K562 (cell line): Measurements from ENCODE around the gene NDUFV3. TPM values are rescaled to one million over a fixed set of nuclear protein-coding genes. Genes with fewer than 3 reads are reported as not detected.

Experiments
- DIDO1 ChIP-seq: fragments of 450-650 bp; IDR thresholded peaks from 2 replicates; pipeline ENCODE4 v1.6.1; 2016; ENCODE audit warnings: low read depth, missing biosample characterization, missing genetic modification characterization
- DLX4 ChIP-seq: fragments of 250-450 bp; sonication (Bioruptor Pico); IDR thresholded peaks from 2 replicates; pipeline ENCODE4 v1.6.1; 2021; ENCODE audit warnings: mild to moderate bottlenecking
- ELF1 ChIP-seq: fragments of 200-800 bp; sonication (Bioruptor generic); IDR thresholded peaks from 2 replicates; pipeline ENCODE4 v1.6.1; 2016; ENCODE audit warnings: missing genetic modification characterization, missing compliant biosample characterization
- ESRRA ChIP-seq: fragments of 450-650 bp; IDR thresholded peaks from 2 replicates; pipeline ENCODE4 v1.6.1; 2014; ENCODE audit warnings: low read depth, mild to moderate bottlenecking, moderate library complexity, borderline replicate concordance
- FOXK2 ChIP-seq, 2 experiments: fragments of 450-650 bp; IDR thresholded peaks in 1 of 2; conservative IDR thresholded peaks in 1 of 2; 2 replicates each; pipeline ENCODE4 v1.6.1; 2016; ENCODE audit warnings: low read depth in 2 of 2, mild to moderate bottlenecking in 1 of 2
- HDAC2 ChIP-seq: fragments of 450-650 bp; IDR thresholded peaks from 2 replicates; pipeline ENCODE4 v1.6.1; 2016; ENCODE audit warnings: mild to moderate bottlenecking
- KLF6 ChIP-seq: fragments of 250-450 bp; sonication (Bioruptor Pico); IDR thresholded peaks from 2 replicates; pipeline ENCODE4 v1.4.0; 2020; ENCODE audit warnings: mild to moderate bottlenecking, moderate library complexity, borderline replicate concordance
- MEF2D ChIP-seq: conservative IDR thresholded peaks from 2 replicates; pipeline ENCODE4 v1.6.1; 2016; ENCODE audit warnings: low read depth, missing genetic modification characterization, missing compliant biosample characterization
- MLLT1 ChIP-seq, 2 experiments: fragments of 450-650 bp; IDR thresholded peaks; 2 replicates each; pipeline ENCODE4 v1.6.1; 2016
- NUFIP1 ChIP-seq: fragments of 450-650 bp; IDR thresholded peaks from 2 replicates; pipeline ENCODE4 v1.6.1; 2018; ENCODE audit not compliant: partially characterized antibody
- PRMT5 ChIP-seq: sonication (generic); formaldehyde crosslinking; IDR thresholded peaks from 2 replicates; pipeline ENCODE4 v1.5.0; 2020; ENCODE audit warnings: missing genetic modification reagents
- RBM14 ChIP-seq: fragments of 200-400 bp; formaldehyde crosslinking; IDR thresholded peaks from 2 replicates; pipeline ENCODE4 v1.6.1; 2018; ENCODE audit warnings: low read depth, mild to moderate bottlenecking, low read length, moderate library complexity, borderline replicate concordance; ENCODE audit not compliant: insufficient read depth
- SIX5 ChIP-seq, 2 experiments: IDR thresholded peaks; 2 replicates each; pipeline ENCODE4 v1.6.1; 2011; ENCODE audit warnings: low read length in 2 of 2, borderline replicate concordance in 1 of 2, low read depth in 1 of 2, mild to moderate bottlenecking in 1 of 2, moderate library complexity in 1 of 2; ENCODE audit not compliant: insufficient read depth in 1 of 2
- SMC3 ChIP-seq: conservative IDR thresholded peaks from 2 replicates; pipeline ENCODE4 v1.6.1; 2011; ENCODE audit warnings: low read depth, low read length, improper control_type of control experiment; ENCODE audit not compliant: insufficient read depth
- SOX6 ChIP-seq: fragments of 450-650 bp; IDR thresholded peaks from 2 replicates; pipeline ENCODE4 v1.6.1; 2014; ENCODE audit warnings: mild to moderate bottlenecking
- TAF1 ChIP-seq: IDR thresholded peaks from 2 replicates; pipeline ENCODE4 v1.6.1; 2011; ENCODE audit warnings: mild to moderate bottlenecking, low read length, moderate library complexity; ENCODE audit not compliant: insufficient read depth, control insufficient read depth, severe bottlenecking; ENCODE audit errors: extremely low read depth
- TCF3 ChIP-seq: sonication (generic); formaldehyde crosslinking; IDR thresholded peaks from 2 replicates; pipeline ENCODE4 v1.4.0; 2020; ENCODE audit warnings: mild to moderate bottlenecking, missing genetic modification reagents
- XRCC3 ChIP-seq: fragments of 450-650 bp; IDR thresholded peaks from 2 replicates; pipeline ENCODE4 v1.6.1; 2017; ENCODE audit warnings: mild to moderate bottlenecking, moderate library complexity
- ZFP91 ChIP-seq: sonication (generic); formaldehyde crosslinking; IDR thresholded peaks from 2 replicates; pipeline ENCODE4 v1.8.0; 2022; ENCODE audit warnings: mild to moderate bottlenecking, missing genetic modification reagents
- ZFX ChIP-seq: sonication (generic); formaldehyde crosslinking; IDR thresholded peaks from 2 replicates; pipeline ENCODE4 v1.8.0; 2022; ENCODE audit warnings: mild to moderate bottlenecking, missing genetic modification reagents, moderate library complexity
- ZNF121 ChIP-seq: sonication (generic); formaldehyde crosslinking; conservative IDR thresholded peaks from 2 replicates; pipeline ENCODE4 v1.8.0; 2022; ENCODE audit warnings: missing genetic modification reagents
- ZNF239 ChIP-seq: fragments of 250-450 bp; sonication (Bioruptor Pico); IDR thresholded peaks from 2 replicates; pipeline ENCODE4 v1.4.0; 2020; ENCODE audit warnings: mild to moderate bottlenecking
- ZNF263 ChIP-seq: sonication (generic); formaldehyde crosslinking; IDR thresholded peaks from 2 replicates; pipeline ENCODE4 v1.8.0; 2022; ENCODE audit warnings: mild to moderate bottlenecking, missing genetic modification reagents, borderline replicate concordance
- ZNF644 ChIP-seq: fragments of 200-800 bp; sonication (Bioruptor generic); IDR thresholded peaks from 2 replicates; pipeline ENCODE4 v1.6.1; 2016; ENCODE audit warnings: low read depth, missing genetic modification characterization, missing compliant biosample characterization
- ZNF79 ChIP-seq: fragments of 250-450 bp; sonication (Bioruptor Pico); IDR thresholded peaks from 2 replicates; pipeline ENCODE4 v1.4.0; 2020; ENCODE audit warnings: low read depth, mild to moderate bottlenecking, moderate library complexity
- polyA plus RNA-seq, 8 experiments: library from polyadenylated mRNA; depleted of rRNA in 4 of 8; stranded (reverse) in 5 of 8; unstranded in 3 of 8; fragments of >200 nt; fragmentation: Nextera tagmentation in 2 of 8; fragmentation: Illumina TruSeq in 1 of 8; extraction: Ambion mirVana in 2 of 8; extraction: Trizol in 1 of 8; gene quantifications; 2 replicates each; pipeline versions ENCODE4 v1.2.1 to v1.2.3, GENCODE V29; 2011 to 2014; ENCODE audit warnings: inconsistent platforms in 1 of 8, missing spikeins in 1 of 8
- total RNA-seq, 7 experiments: library from RNA; depleted of rRNA in 6 of 7; stranded (reverse); fragments of >200 nt in 6 of 7; fragmentation: Illumina TruSeq in 2 of 7; extraction: Trizol in 2 of 7; gene quantifications; 2 replicates each; pipeline versions ENCODE4 v1.2.1 to v1.2.3, GENCODE V29; 2011 to 2021; ENCODE audit warnings: low replicate concordance in 1 of 7

Gene NDUFV3
- total and polyA plus RNA-seq, 9 of the 15 experiments (the other 6 are each of a cell fraction or from before 2014, with no cell fraction given) = 19.1 to 87.8 (median 74.3) TPM

GRCh38 chr21:42923553-42924432, 30.7 kb downstream of the NDUFV3 start (continued):
- no peak for TF ChIP-seq RBM14
- peak; percentile 96 for TF ChIP-seq SMC3
- TF ChIP-seq FOXK2 (conservative IDR thresholded peaks at IDR 0.05 in 1 of 2, IDR thresholded peaks at IDR 0.05 in 1 of 2; ENCODE audit: low read depth in 2 of 2) = peak; percentile 78 to 81
- peak; percentile 50 for TF ChIP-seq NUFIP1
- TF ChIP-seq SIX5 (IDR thresholded peaks at IDR 0.05; ENCODE audit: borderline replicate concordance in 1 of 2, insufficient read depth in 1 of 2, low read depth in 1 of 2, low read length in 2 of 2) = 0 out of 4 replicates have a peak, but pooled peaks of 1 of the 2 experiments have one; percentile 13
- TF ChIP-seq ZFP91 (CRISPR knock-in tag) = no peak
- peak; percentile 89 for TF ChIP-seq HDAC2
- TF ChIP-seq TAF1 = peak; percentile 49
- TF ChIP-seq ZNF263 (CRISPR knock-in tag) = peak; percentile 37; the same call in 1 of the 2 replicates
- TF ChIP-seq TCF3 = no peak; the same call in 1 of the 2 replicates
- TF ChIP-seq DLX4 (CRISPR knock-in tag) = no peak
- TF ChIP-seq ZNF644 (tag) = no peak
- peak; percentile 75 for TF ChIP-seq SOX6
- no peak for TF ChIP-seq XRCC3
- TF ChIP-seq MEF2D (tag) = peak; percentile 72; the same call in 1 of the 2 replicates
- TF ChIP-seq DIDO1 (tag) = no peak
- TF ChIP-seq ESRRA = peak; percentile 67
- peak; percentile 38; the same call in 1 of the 2 replicates for TF ChIP-seq ZFX (CRISPR knock-in tag)
- no peak for TF ChIP-seq ZNF121 (CRISPR knock-in tag)
- TF ChIP-seq KLF6 = peak; percentile 89; the same call in 1 of the 2 replicates
- TF ChIP-seq ELF1 (tag) = peak; percentile 97
- peak; percentile 92 to 96 for TF ChIP-seq MLLT1 (IDR thresholded peaks at IDR 0.05)
- TF ChIP-seq PRMT5 = no peak
- TF ChIP-seq ZNF79 (CRISPR knock-in tag) = no peak
- no peak; the same call in 1 of the 2 replicates for TF ChIP-seq ZNF239 (CRISPR knock-in tag)
